WTC11 (cell line): Measurements from ENCODE around the gene BMP7.
"Not testable (repeated sequence)": the region's sequence is repeated elsewhere in the genome, so short reads cannot be mapped to it uniquely, and the experiment has no call there.

Experiments used
- ATF1 ChIP-seq: sonication (generic); formaldehyde crosslinking; IDR thresholded peaks from 2 replicates; pipeline ENCODE4 v1.8.1; 2023; ENCODE audit warnings: mild to moderate bottlenecking, moderate library complexity, missing genetic modification reagents
- CREB1 ChIP-seq: sonication (generic); formaldehyde crosslinking; IDR thresholded peaks from 2 replicates; pipeline ENCODE4 v1.8.0; 2023; ENCODE audit warnings: mild to moderate bottlenecking, missing genetic modification reagents
- GABPB1 ChIP-seq: sonication (generic); formaldehyde crosslinking; IDR thresholded peaks from 2 replicates; pipeline ENCODE4 v1.8.1; 2023; ENCODE audit warnings: mild to moderate bottlenecking, missing genetic modification reagents
- NFYB ChIP-seq: sonication (generic); formaldehyde crosslinking; conservative IDR thresholded peaks from 2 replicates; pipeline ENCODE4 v1.8.0; 2022; ENCODE audit warnings: low read depth, missing genetic modification reagents
- ZNF317 ChIP-seq: sonication (generic); formaldehyde crosslinking; IDR thresholded peaks from 2 replicates; pipeline ENCODE4 v1.8.1; 2023; ENCODE audit warnings: low read depth, mild to moderate bottlenecking, moderate library complexity, missing genetic modification reagents, borderline replicate concordance
- TF ChIP-seq, protein P1 (sequence below): fragments of 200-600 bp; IDR thresholded peaks from 2 replicates; pipeline ENCODE4 v1.8.0; 2022; ENCODE audit warnings: antibody characterized with exemption
- TF ChIP-seq, protein P2 (sequence below): sonication (generic); formaldehyde crosslinking; IDR thresholded peaks from 2 replicates; pipeline ENCODE4 v1.8.1; 2022; ENCODE audit warnings: mild to moderate bottlenecking, moderate library complexity, missing genetic modification reagents
- TF ChIP-seq, protein P3 (sequence below): fragments of 250-450 bp; sonication (Bioruptor Pico); conservative IDR thresholded peaks from 2 replicates; pipeline ENCODE4 v1.9.0; 2021; ENCODE audit warnings: mild to moderate bottlenecking

DNA sequence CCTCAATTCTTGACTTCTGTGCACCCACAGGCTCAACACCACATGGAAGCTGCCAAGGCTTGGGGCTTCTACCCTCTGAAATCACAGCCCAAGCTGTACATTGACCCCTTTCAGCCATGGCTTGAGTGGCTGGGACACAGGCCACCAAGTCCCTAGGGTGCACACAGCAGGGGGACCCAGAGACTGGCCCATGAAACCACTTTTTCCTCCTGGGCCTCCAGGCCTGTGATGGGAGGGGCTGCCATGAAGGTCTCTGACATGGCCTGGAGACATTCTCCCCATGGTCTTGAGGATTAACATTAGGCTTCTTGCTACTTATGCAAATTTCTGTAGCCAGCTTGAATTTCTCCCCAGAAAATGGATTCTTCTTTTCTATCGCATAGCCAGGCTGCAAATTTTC lies 26.7 kb downstream of the BMP7 start:
- TF ChIP-seq, protein P1, sequence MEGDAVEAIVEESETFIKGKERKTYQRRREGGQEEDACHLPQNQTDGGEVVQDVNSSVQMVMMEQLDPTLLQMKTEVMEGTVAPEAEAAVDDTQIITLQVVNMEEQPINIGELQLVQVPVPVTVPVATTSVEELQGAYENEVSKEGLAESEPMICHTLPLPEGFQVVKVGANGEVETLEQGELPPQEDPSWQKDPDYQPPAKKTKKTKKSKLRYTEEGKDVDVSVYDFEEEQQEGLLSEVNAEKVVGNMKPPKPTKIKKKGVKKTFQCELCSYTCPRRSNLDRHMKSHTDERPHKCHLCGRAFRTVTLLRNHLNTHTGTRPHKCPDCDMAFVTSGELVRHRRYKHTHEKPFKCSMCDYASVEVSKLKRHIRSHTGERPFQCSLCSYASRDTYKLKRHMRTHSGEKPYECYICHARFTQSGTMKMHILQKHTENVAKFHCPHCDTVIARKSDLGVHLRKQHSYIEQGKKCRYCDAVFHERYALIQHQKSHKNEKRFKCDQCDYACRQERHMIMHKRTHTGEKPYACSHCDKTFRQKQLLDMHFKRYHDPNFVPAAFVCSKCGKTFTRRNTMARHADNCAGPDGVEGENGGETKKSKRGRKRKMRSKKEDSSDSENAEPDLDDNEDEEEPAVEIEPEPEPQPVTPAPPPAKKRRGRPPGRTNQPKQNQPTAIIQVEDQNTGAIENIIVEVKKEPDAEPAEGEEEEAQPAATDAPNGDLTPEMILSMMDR = not testable (repeated sequence)
- TF ChIP-seq, protein P2, sequence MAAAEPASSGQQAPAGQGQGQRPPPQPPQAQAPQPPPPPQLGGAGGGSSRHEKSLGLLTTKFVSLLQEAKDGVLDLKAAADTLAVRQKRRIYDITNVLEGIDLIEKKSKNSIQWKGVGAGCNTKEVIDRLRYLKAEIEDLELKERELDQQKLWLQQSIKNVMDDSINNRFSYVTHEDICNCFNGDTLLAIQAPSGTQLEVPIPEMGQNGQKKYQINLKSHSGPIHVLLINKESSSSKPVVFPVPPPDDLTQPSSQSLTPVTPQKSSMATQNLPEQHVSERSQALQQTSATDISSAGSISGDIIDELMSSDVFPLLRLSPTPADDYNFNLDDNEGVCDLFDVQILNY = not testable (repeated sequence)
- TF ChIP-seq GABPB1; ZNF317; ATF1 (CRISPR knock-in tag); NFYB; CREB1: not testable (repeated sequence)
- TF ChIP-seq, protein P3, sequence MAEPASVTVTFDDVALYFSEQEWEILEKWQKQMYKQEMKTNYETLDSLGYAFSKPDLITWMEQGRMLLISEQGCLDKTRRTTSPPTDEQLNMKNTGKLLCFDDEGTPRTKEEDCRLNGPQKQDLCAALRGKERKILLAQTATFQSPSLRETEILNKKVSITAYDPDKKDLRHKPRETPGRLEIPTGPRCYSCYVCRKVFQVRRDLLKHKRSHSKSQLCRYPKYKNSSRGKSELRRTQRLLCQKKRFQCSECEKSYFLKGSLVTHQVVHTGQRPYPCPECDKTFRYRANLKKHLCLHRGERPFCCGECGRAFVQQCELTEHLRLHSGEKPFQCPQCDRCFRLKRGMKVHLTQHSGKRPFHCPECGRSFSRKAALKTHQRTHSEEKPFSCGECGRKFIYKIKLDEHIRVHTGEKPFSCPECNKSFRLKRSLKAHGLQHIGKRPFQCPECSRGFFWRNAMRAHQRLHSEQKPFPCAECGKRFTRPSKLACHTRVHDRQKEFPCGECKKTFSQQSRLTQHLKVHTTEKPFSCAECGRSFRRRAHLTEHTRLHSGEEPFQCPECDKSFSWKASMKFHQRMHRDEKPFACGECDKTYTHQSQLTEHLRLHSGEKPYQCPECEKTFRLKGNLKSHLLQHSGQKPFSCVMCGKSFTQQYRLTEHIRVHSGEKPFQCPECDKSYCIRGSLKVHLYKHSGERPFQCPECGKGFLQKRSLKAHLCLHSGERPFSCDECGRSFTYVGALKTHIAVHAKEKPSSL (CRISPR knock-in tag) = not testable (repeated sequence)
